OCI-LY7 (cell line): ENCODE data around the gene VPS13C. TPM values are rescaled to one million over a fixed set of nuclear protein-coding genes. Genes with fewer than 3 reads are reported as not detected.

Source experiments
- BruUV-seq: library from RNA; stranded (reverse); fragments of 400-500 nt; replicated peaks from 2 replicates; lab custom pipeline; 2021; lab: Mats Ljungman, UMichigan
- CTCF ChIA-PET: fragments of 300-600 bp; sonication (Branson Sonifier 250); formaldehyde crosslinking; loops from one replicate; lab custom pipeline; 2022; ENCODE audit warnings: antibody characterized with exemption; ENCODE audit not compliant: unreplicated experiment; lab: Charles Lee
- POLR2A ChIA-PET: fragments of 300-600 bp; sonication (Branson Sonifier 250); formaldehyde crosslinking; loops from one replicate; lab custom pipeline; 2022; ENCODE audit warnings: antibody characterized with exemption; lab: Charles Lee
- DNase-seq: peaks from one replicate; pipeline ENCODE4 v3.0.0-alpha.2; 2015; ENCODE audit warnings: low spot score
- H2AFZ ChIP-seq: fragments of 200-600 bp; sonication (generic), shearing (Covaris generic); 2 replicates; pipeline ENCODE4 v1.6.1; 2014; ENCODE audit warnings: mild to moderate bottlenecking, antibody characterized with exemption, low read length, moderate library complexity
- H3K27ac ChIP-seq: fragments of 200-600 bp; sonication (generic); 2 replicates; pipeline ENCODE4 v1.5.1; 2014; ENCODE audit warnings: mixed run types, low read depth, mild to moderate bottlenecking, moderate library complexity, low read length, inconsistent platforms; ENCODE audit not compliant: poor library complexity, severe bottlenecking
- H3K36me3 ChIP-seq: fragments of 200-600 bp; sonication (generic); 2 replicates; pipeline ENCODE4 v1.6.1; 2014; ENCODE audit warnings: mild to moderate bottlenecking, antibody characterized with exemption, low read length, moderate library complexity, mixed read lengths; ENCODE audit not compliant: insufficient read depth
- H3K4me1 ChIP-seq: fragments of 200-600 bp; sonication (generic); 2 replicates; pipeline ENCODE4 v1.5.1; 2014; ENCODE audit warnings: mild to moderate bottlenecking, low read length; ENCODE audit not compliant: insufficient read depth, poor library complexity, severe bottlenecking
- H3K4me2 ChIP-seq: fragments of 200-600 bp; sonication (generic); 2 replicates; pipeline ENCODE4 v1.6.1; 2014; ENCODE audit warnings: mild to moderate bottlenecking, low read length
- H3K4me3 ChIP-seq: fragments of 200-600 bp; sonication (generic); 2 replicates; pipeline ENCODE4 v1.5.1; 2014; ENCODE audit warnings: mild to moderate bottlenecking, low read depth, low read length; ENCODE audit not compliant: poor library complexity, severe bottlenecking
- H3K79me2 ChIP-seq: fragments of 200-600 bp; sonication (generic); 2 replicates; pipeline ENCODE4 v1.6.1; 2016; ENCODE audit warnings: low read depth, mild to moderate bottlenecking, low read length, moderate library complexity, mixed read lengths; ENCODE audit not compliant: insufficient read depth
- H3K9me2 ChIP-seq: fragments of 200-600 bp; sonication (generic); 2 replicates; pipeline ENCODE4 v1.6.1; 2016; ENCODE audit warnings: mild to moderate bottlenecking, low read length, mixed read lengths; ENCODE audit not compliant: insufficient read depth
- H3K9me3 ChIP-seq: fragments of 200-600 bp; sonication (generic); 2 replicates; pipeline ENCODE4 v1.6.1; 2014; ENCODE audit warnings: mild to moderate bottlenecking, mixed run types, low read length, mixed read lengths
- H4K20me1 ChIP-seq: fragments of 200-600 bp; sonication (generic); 2 replicates; pipeline ENCODE4 v1.6.1; 2014; ENCODE audit warnings: mild to moderate bottlenecking, antibody characterized with exemption, low read length, moderate library complexity, mixed read lengths; ENCODE audit not compliant: insufficient read depth
- EZH2phosphoT487 ChIP-seq: fragments of 200-600 bp; sonication (generic); IDR thresholded peaks from 2 replicates; pipeline ENCODE4 v1.6.1; 2018; ENCODE audit warnings: low read depth, borderline replicate concordance, mild to moderate bottlenecking, mixed run types, antibody characterized with exemption, low read length, moderate library complexity, mixed read lengths
- intact Hi-C: fragments of 100-400 bp; cut with micrococcal nuclease; formaldehyde crosslinking; loops from one replicate; pipeline ENCODE4 v1.10.0; 2022; ENCODE audit not compliant: unreplicated experiment
- total RNA-seq, 2 experiments: library from RNA; depleted of rRNA in 1 of 2; stranded (reverse); fragments of >200 nt in 1 of 2; shearing (Covaris generic) in 1 of 2; gene quantifications; 2 replicates each; pipeline ENCODE4 v1.2.3, GENCODE V29; 2014 to 2022
- TF ChIP-seq, protein P1 (sequence below): fragments of 200-600 bp; sonication (generic); conservative IDR thresholded peaks from 2 replicates; pipeline ENCODE4 v1.5.1; 2014; ENCODE audit warnings: mild to moderate bottlenecking, antibody characterized with exemption, low read length, moderate library complexity, mixed read lengths

VPS13C gene
- total RNA-seq, 2 experiments from 2014 or later: 44.4 to 60.6 TPM

- ChIA-PET CTCF (no interaction called here), POLR2A (no interaction called here)
- H4K20me1 ChIP-seq: peaks cover 16% of the 10 kb centered on the region
- intact Hi-C loops: no loop called here
- H3K4me2 ChIP-seq: no peak overlapping the region
- peaks cover 38% of the 10 kb centered on the region for H3K4me1 ChIP-seq
- no peaks in the 10 kb centered on the region for H3K9me3 ChIP-seq
- H3K4me3 ChIP-seq: no peak overlapping the region
- H2AFZ ChIP-seq: no peak overlapping the region
- H3K79me2 ChIP-seq: peaks cover 50% of the 10 kb centered on the region
- no peak overlapping the region for H3K27ac ChIP-seq
- no peak for TF ChIP-seq EZH2phosphoT487
- TF ChIP-seq, protein P1, sequence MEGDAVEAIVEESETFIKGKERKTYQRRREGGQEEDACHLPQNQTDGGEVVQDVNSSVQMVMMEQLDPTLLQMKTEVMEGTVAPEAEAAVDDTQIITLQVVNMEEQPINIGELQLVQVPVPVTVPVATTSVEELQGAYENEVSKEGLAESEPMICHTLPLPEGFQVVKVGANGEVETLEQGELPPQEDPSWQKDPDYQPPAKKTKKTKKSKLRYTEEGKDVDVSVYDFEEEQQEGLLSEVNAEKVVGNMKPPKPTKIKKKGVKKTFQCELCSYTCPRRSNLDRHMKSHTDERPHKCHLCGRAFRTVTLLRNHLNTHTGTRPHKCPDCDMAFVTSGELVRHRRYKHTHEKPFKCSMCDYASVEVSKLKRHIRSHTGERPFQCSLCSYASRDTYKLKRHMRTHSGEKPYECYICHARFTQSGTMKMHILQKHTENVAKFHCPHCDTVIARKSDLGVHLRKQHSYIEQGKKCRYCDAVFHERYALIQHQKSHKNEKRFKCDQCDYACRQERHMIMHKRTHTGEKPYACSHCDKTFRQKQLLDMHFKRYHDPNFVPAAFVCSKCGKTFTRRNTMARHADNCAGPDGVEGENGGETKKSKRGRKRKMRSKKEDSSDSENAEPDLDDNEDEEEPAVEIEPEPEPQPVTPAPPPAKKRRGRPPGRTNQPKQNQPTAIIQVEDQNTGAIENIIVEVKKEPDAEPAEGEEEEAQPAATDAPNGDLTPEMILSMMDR: no peak
- no peaks in the 10 kb centered on the region for H3K9me2 ChIP-seq
- no TSS peak for BruUV-seq
- no peak for DNase-seq
- H3K36me3 ChIP-seq: peaks cover 6% of the 10 kb centered on the region; the same call in 1 of the 2 replicates
These were observed 2.8 kb downstream of the VPS13C start for GRCh38 chr15:62057341-62057980.

- intact Hi-C loops: no loop called here
- Histone ChIP-seq H3K9me3 (no peaks in the 10 kb centered on the region), H3K9me2 (no peaks in the 10 kb centered on the region), H3K4me2 (no peak overlapping the region), H3K4me1 (peaks cover 26% of the 10 kb centered on the region), H3K4me3 (no peak overlapping the region), H4K20me1 (peaks cover 21% of the 10 kb centered on the region), H3K27ac (no peak overlapping the region), H3K79me2 (peaks cover 71% of the 10 kb centered on the region), H2AFZ (no peak overlapping the region), H3K36me3 (peaks cover 6% of the 10 kb centered on the region; the same call in 1 of the 2 replicates)
- ChIA-PET POLR2A (no interaction called here), CTCF (no interaction called here)
- TF ChIP-seq, protein P1: no peak
- no peak for TF ChIP-seq EZH2phosphoT487
- BruUV-seq: no TSS peak
- no peak for DNase-seq
These were observed 5.3 kb downstream of the VPS13C start for GRCh38 chr15:62054979-62055378.

DNA sequence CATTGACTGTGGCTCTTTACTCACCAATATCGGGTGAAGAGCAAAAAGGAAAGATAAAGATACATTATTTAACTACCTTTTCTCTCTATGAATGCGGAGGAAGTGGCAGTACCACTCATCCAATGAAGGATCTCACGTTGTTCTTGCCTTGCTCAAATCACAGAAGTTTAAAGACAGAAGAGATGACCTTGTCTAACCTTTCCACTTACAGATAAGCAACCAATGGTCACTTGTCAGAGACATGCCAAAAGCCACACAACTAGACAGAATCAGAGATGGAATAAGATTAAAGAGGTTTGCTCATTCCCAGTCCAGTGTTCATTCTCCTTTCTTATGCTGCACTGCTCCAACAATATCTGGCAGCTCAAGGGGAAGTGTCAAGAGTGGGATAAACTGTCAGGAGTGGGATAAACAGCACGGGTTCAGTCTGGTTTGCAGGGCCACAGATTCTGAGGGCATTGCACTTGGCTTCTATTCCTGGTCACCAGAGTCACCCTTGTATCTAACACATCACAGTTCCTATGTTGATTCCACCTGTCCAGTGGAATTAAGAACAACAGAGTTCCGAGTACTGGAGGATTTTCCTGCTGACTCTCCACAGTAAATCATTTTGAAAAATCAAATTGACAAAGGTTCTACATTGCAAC lies 6.7 kb downstream of the VPS13C start:
- H3K79me2 ChIP-seq: peaks cover 57% of the 10 kb centered on the region
- intact Hi-C loops: no loop called here

More for the DNA sequence above, 6.7 kb downstream of the VPS13C start:
- H3K27ac ChIP-seq: no peak overlapping the region
- peaks cover 6% of the 10 kb centered on the region; the same call in 1 of the 2 replicates for H3K36me3 ChIP-seq
- peaks cover 19% of the 10 kb centered on the region for H3K4me1 ChIP-seq
- no peak for DNase-seq
- CTCF ChIA-PET: no interaction called here
- no peaks in the 10 kb centered on the region for H3K9me2 ChIP-seq
- no peaks in the 10 kb centered on the region for H3K9me3 ChIP-seq
- no peak for TF ChIP-seq EZH2phosphoT487
- TF ChIP-seq, protein P1: no peak
- H2AFZ ChIP-seq: no peak overlapping the region
- peaks cover 20% of the 10 kb centered on the region for H4K20me1 ChIP-seq
- no peak overlapping the region for H3K4me3 ChIP-seq
- no TSS peak for BruUV-seq
- no peak overlapping the region for H3K4me2 ChIP-seq
- POLR2A ChIA-PET: interaction anchor here (0.9 kb wide), 1 partner anchor 12 kb away, joined by 3 read pairs; no protein-coding TSS in a partner anchor
